H9 (cell line): ENCODE data around the gene DIO2. TPM values are rescaled to one million over a fixed set of nuclear protein-coding genes. Genes with fewer than 3 reads are reported as not detected.

Source experiments
- DNase-seq: peaks from one replicate; pipeline ENCODE4 v3.0.0-alpha.2; 2017
- H2AFZ ChIP-seq: one replicate; pipeline ENCODE4 v1.6.1; 2013; ENCODE audit warnings: mild to moderate bottlenecking, low read length, control low read depth, moderate library complexity
- H2AK5ac ChIP-seq: 2 replicates; pipeline ENCODE4 v1.6.1; 2013; ENCODE audit warnings: low read length, control low read depth, mixed read lengths; ENCODE audit not compliant: insufficient read length
- H2BK120ac ChIP-seq: one replicate; pipeline ENCODE4 v1.6.1; 2013; ENCODE audit warnings: low read depth, mild to moderate bottlenecking, low read length, control low read depth, inconsistent platforms; ENCODE audit not compliant: poor library complexity, severe bottlenecking
- H2BK12ac ChIP-seq: 2 replicates; pipeline ENCODE4 v1.6.1; 2013; ENCODE audit warnings: low read length, control low read depth, mixed read lengths, low read depth; ENCODE audit not compliant: insufficient read length
- H2BK15ac ChIP-seq: 2 replicates; pipeline ENCODE4 v1.6.1; 2013; ENCODE audit warnings: low read depth, low read length, control low read depth
- H2BK20ac ChIP-seq: one replicate; pipeline ENCODE4 v1.6.1; 2013; ENCODE audit warnings: low read depth, mild to moderate bottlenecking, low read length, control low read depth, inconsistent platforms; ENCODE audit not compliant: poor library complexity, severe bottlenecking
- H2BK5ac ChIP-seq: 2 replicates; pipeline ENCODE4 v1.6.1; 2013; ENCODE audit warnings: low read length, control low read depth, mixed read lengths; ENCODE audit not compliant: insufficient read length
- H3K14ac ChIP-seq: 2 replicates; pipeline ENCODE4 v1.6.1; 2013; ENCODE audit warnings: low read length, control low read depth; ENCODE audit not compliant: insufficient read depth
- H3K18ac ChIP-seq: 2 replicates; pipeline ENCODE4 v1.6.1; 2013; ENCODE audit warnings: low read depth, mild to moderate bottlenecking, mixed read lengths, low read length, control low read depth; ENCODE audit not compliant: insufficient read length
- H3K23ac ChIP-seq: 2 replicates; pipeline ENCODE4 v1.6.1; 2013; ENCODE audit warnings: low read length, control low read depth, mixed read lengths, low read depth; ENCODE audit not compliant: insufficient read length
- H3K23me2 ChIP-seq: 2 replicates; pipeline ENCODE4 v1.6.1; 2013; ENCODE audit warnings: low read depth, mild to moderate bottlenecking, mixed read lengths, low read length, control low read depth; ENCODE audit not compliant: insufficient read length, poor library complexity, severe bottlenecking
- H3K27ac ChIP-seq: 2 replicates; pipeline ENCODE4 v1.5.1; 2013; ENCODE audit warnings: low read length, control low read depth, mixed read lengths, low read depth; ENCODE audit not compliant: insufficient read length
- H3K27me3 ChIP-seq: 2 replicates; pipeline ENCODE4 v1.6.1; 2013; ENCODE audit warnings: low read length, control low read depth, inconsistent platforms; ENCODE audit not compliant: insufficient read depth
- H3K4ac ChIP-seq: 2 replicates; pipeline ENCODE4 v1.6.1; 2013; ENCODE audit warnings: low read depth, mild to moderate bottlenecking, control low read depth, inconsistent platforms, low read length, moderate library complexity
- H3K4me1 ChIP-seq: 2 replicates; pipeline ENCODE4 v1.6.1; 2013; ENCODE audit warnings: low read length, control low read depth, inconsistent platforms; ENCODE audit not compliant: insufficient read depth
- H3K4me2 ChIP-seq: 2 replicates; pipeline ENCODE4 v1.6.1; 2013; ENCODE audit warnings: low read length, control low read depth, mixed read lengths; ENCODE audit not compliant: insufficient read length, insufficient read depth
- H3K56ac ChIP-seq: 2 replicates; pipeline ENCODE4 v1.6.1; 2013; ENCODE audit warnings: low read depth, mild to moderate bottlenecking, mixed read lengths, low read length, control low read depth; ENCODE audit not compliant: insufficient read length
- H3K79me1 ChIP-seq: 2 replicates; pipeline ENCODE4 v1.6.1; 2013; ENCODE audit warnings: low read depth, mild to moderate bottlenecking, moderate library complexity, low read length, control low read depth, inconsistent platforms; ENCODE audit not compliant: insufficient read depth, poor library complexity, severe bottlenecking
- H3K79me2 ChIP-seq: 2 replicates; pipeline ENCODE4 v1.6.1; 2013; ENCODE audit warnings: low read length, control low read depth, inconsistent platforms; ENCODE audit not compliant: insufficient read depth
- H3K9ac ChIP-seq: 2 replicates; pipeline ENCODE4 v1.6.1; 2013; ENCODE audit warnings: low read length, control low read depth, mixed read lengths; ENCODE audit not compliant: insufficient read length; ENCODE audit errors: extremely low read depth
- H3K9me3 ChIP-seq: one replicate; pipeline ENCODE4 v1.6.1; 2013; ENCODE audit warnings: low read depth, low read length, inconsistent platforms; ENCODE audit not compliant: control insufficient read depth
- H3T11ph ChIP-seq: one replicate; pipeline ENCODE4 v1.6.1; 2013; ENCODE audit warnings: mild to moderate bottlenecking, low read length, control low read depth, inconsistent platforms
- H4K20me1 ChIP-seq: one replicate; pipeline ENCODE4 v1.6.1; 2013; ENCODE audit not compliant: control insufficient read depth, insufficient read length, insufficient read depth
- H4K5ac ChIP-seq: 2 replicates; pipeline ENCODE4 v1.6.1; 2013; ENCODE audit warnings: low read depth, mild to moderate bottlenecking, mixed read lengths, low read length, control low read depth; ENCODE audit not compliant: insufficient read length
- H4K8ac ChIP-seq: replicated peaks from 2 replicates; pipeline ENCODE4 v1.6.1; 2013; ENCODE audit warnings: low read length, control low read depth, mixed read lengths, low read depth; ENCODE audit not compliant: insufficient read length
- H4K91ac ChIP-seq: 2 replicates; pipeline ENCODE4 v1.6.1; 2013; ENCODE audit warnings: low read depth, mild to moderate bottlenecking, moderate library complexity, mixed read lengths, low read length, control low read depth; ENCODE audit not compliant: insufficient read length
- H3K27ac Mint-ChIP-seq, 3 experiments: 2 replicates in 2 of 3; 3 replicates in 1 of 3; pipeline ENCODE4 v1.8.0; 2020 to 2021; ENCODE audit warnings: mixed read lengths in 3 of 3, mild to moderate bottlenecking in 1 of 3, moderate library complexity in 1 of 3
- H3K27me3 Mint-ChIP-seq: 2 replicates; pipeline ENCODE4 v1.8.0; 2021; ENCODE audit warnings: low read depth, mild to moderate bottlenecking, moderate library complexity, mixed read lengths
- H3K36me3 Mint-ChIP-seq, 3 experiments: 2 replicates in 2 of 3; 3 replicates in 1 of 3; pipeline ENCODE4 v1.8.0; 2020 to 2021; ENCODE audit warnings: low read depth in 3 of 3, mixed read lengths in 3 of 3; ENCODE audit not compliant: insufficient read depth in 1 of 3
- H3K4me1 Mint-ChIP-seq, 2 experiments: 2 replicates each; pipeline ENCODE4 v1.8.0; 2020; ENCODE audit warnings: mixed read lengths in 2 of 2
- H3K4me3 Mint-ChIP-seq, 2 experiments: 2 replicates in 1 of 2; 3 replicates in 1 of 2; pipeline ENCODE4 v1.8.0; 2020 to 2021; ENCODE audit warnings: mild to moderate bottlenecking in 2 of 2, mixed read lengths in 2 of 2, moderate library complexity in 1 of 2
- H3K9me3 Mint-ChIP-seq, 2 experiments: 2 replicates in 1 of 2; 3 replicates in 1 of 2; pipeline ENCODE4 v1.8.0; 2020; ENCODE audit warnings: mild to moderate bottlenecking in 2 of 2, mixed read lengths in 2 of 2, moderate library complexity in 1 of 2
- CTCF ChIP-seq: fragments of 200-600 bp; sonication (generic); conservative IDR thresholded peaks from 3 replicates; pipeline ENCODE4 v1.8.0; 2021; ENCODE audit warnings: antibody characterized with exemption, mild to moderate bottlenecking
- WGBS: extraction: QIAGEN DNeasy Blood & Tissue Kit; methylation state at CpG from one replicate; pipeline ENCODE4 v1.1.7; 2013; ENCODE audit warnings: missing lambda C conversion rate, low lambda C conversion rate, mixed read lengths; ENCODE audit not compliant: insufficient read length; ENCODE audit errors: extremely low coverage; 5-methylcytosine and 5-hydroxymethylcytosine counted together
- total RNA-seq: library from RNA; stranded (reverse); gene quantifications from 2 replicates; pipeline ENCODE4 v1.2.1, GENCODE V29; 2021

Gene DIO2
- total RNA-seq, 1 experiment from 2014 or later = not detected

- Mint-ChIP-seq H3K4me1 (no peaks in the 10 kb centered on the region), H3K27me3 (no peaks in the 10 kb centered on the region), H3K27ac (no peak overlapping the region), H3K4me3 (no peak overlapping the region), H3K9me3 (peaks cover 4 to 10% of the 10 kb centered on the region in 2 experiments; a peak in 3 of 5 replicates), H3K36me3 (no peaks in the 10 kb centered on the region; a peak in 1 of 7 replicates)
- H3K79me2 ChIP-seq = no peaks in the 10 kb centered on the region
- H2BK5ac ChIP-seq = no peak overlapping the region
- no peaks in the 10 kb centered on the region for H3K4me1 ChIP-seq
- no peak overlapping the region for H2BK12ac ChIP-seq
- TF ChIP-seq CTCF = no peak
- no peak overlapping the region for H3K56ac ChIP-seq
- WGBS = no CpG with 5 or more reads among the region's 3 CpGs
- H2BK20ac ChIP-seq = no peak overlapping the region
- no peak for DNase-seq
- H3K9me3 ChIP-seq = no peaks in the 10 kb centered on the region
- no peak overlapping the region for H3K4me2 ChIP-seq
- H2AFZ ChIP-seq = no peak overlapping the region
- H4K5ac ChIP-seq = no peak overlapping the region
- no peak overlapping the region for H3K14ac ChIP-seq
- no peaks in the 10 kb centered on the region for H3K23me2 ChIP-seq
- H3K79me1 ChIP-seq = no peaks in the 10 kb centered on the region
- no peaks in the 10 kb centered on the region for H3K27me3 ChIP-seq
- no peak overlapping the region for H4K91ac ChIP-seq
- no peak overlapping the region for H3K9ac ChIP-seq
- no peak overlapping the region for H2BK15ac ChIP-seq
- H3K18ac ChIP-seq = no peak overlapping the region
- no peak overlapping the region for H3K23ac ChIP-seq
- H3K4ac ChIP-seq = no peak overlapping the region
- no peak overlapping the region for H3K27ac ChIP-seq
- no peak overlapping the region for H3T11ph ChIP-seq
- H2BK120ac ChIP-seq = no peak overlapping the region
- H2AK5ac ChIP-seq = no peak overlapping the region
- H4K8ac ChIP-seq = no peak overlapping the region
- no peaks in the 10 kb centered on the region for H4K20me1 ChIP-seq
Measured at GRCh38 chr14:80223696-80224465, 12.6 kb upstream of the DIO2 start.
